HG02852 (cell line): Measurements from ENCODE around the gene COL4A4.

ENCODE experiments used
- ATAC-seq: cut with Tn5 transposase; IDR thresholded peaks from one replicate; pipeline ENCODE4 v1.9.1; 2021; ENCODE audit warnings: mild to moderate bottlenecking, moderate library complexity; ENCODE audit not compliant: unreplicated experiment

Gene COL4A4

GRCh38 chr2:227035711-227036367 lies 128.2 kb downstream of the COL4A4 start:
- no peak for ATAC-seq

GRCh38 chr2:227033471-227034148 lies 130.4 kb downstream of the COL4A4 start:
- ATAC-seq, result no peak

- no peak for ATAC-seq
Observed at GRCh38 chr2:227031379-227031778, 132.6 kb downstream of the COL4A4 start.

GRCh38 chr2:227030789-227031188 lies 133.2 kb downstream of the COL4A4 start:
- no peak for ATAC-seq

GRCh38 chr2:227029426-227030105 lies 134.4 kb downstream of the COL4A4 start:
- ATAC-seq, result no peak

GRCh38 chr2:227025510-227025909 lies 138.5 kb downstream of the COL4A4 start:
- peak; percentile 87 for ATAC-seq

GRCh38 chr2:227022608-227023007 lies 141.4 kb downstream of the COL4A4 start:
- ATAC-seq, result no peak

- ATAC-seq, result no peak
Observed at GRCh38 chr2:227020416-227020815, 143.6 kb downstream of the COL4A4 start.

- no peak for ATAC-seq
Observed at GRCh38 chr2:227016894-227017293, 147.1 kb downstream of the COL4A4 start.

- ATAC-seq, result no peak
Observed at GRCh38 chr2:227013881-227014280, 150.1 kb downstream of the COL4A4 start.

- ATAC-seq, result no peak
Observed at GRCh38 chr2:227013330-227013729, 150.7 kb downstream of the COL4A4 start.

GRCh38 chr2:227010433-227010832 lies 153.6 kb downstream of the COL4A4 start:
- ATAC-seq, result no peak

GRCh38 chr2:227007940-227008339 lies 156.1 kb downstream of the COL4A4 start:
- ATAC-seq, result no peak

GRCh38 chr2:227007148-227007547 lies 156.9 kb downstream of the COL4A4 start:
- ATAC-seq, result no peak

- ATAC-seq, result no peak
Observed at GRCh38 chr2:227006189-227006897, 157.7 kb downstream of the COL4A4 start.

GRCh38 chr2:227004482-227004881 lies 159.5 kb downstream of the COL4A4 start:
- no peak for ATAC-seq

- ATAC-seq, result no peak
Observed at GRCh38 chr2:227000123-227000522, 163.9 kb downstream of the COL4A4 start.

- no peak for ATAC-seq
Observed at GRCh38 chr2:226999661-227000060, 164.3 kb downstream of the COL4A4 start.

- peak; percentile 83 for ATAC-seq
Observed at GRCh38 chr2:226995625-226996041, 168.4 kb downstream of the COL4A4 start.

GRCh38 chr2:226994775-226995174 lies 169.2 kb downstream of the COL4A4 start:
- ATAC-seq, result no peak

GRCh38 chr2:226993171-226993570 lies 170.8 kb downstream of the COL4A4 start:
- ATAC-seq, result no peak
